ENCODE results near the gene THRA. TPM values are rescaled to one million over a fixed set of nuclear protein-coding genes. Genes with fewer than 3 reads are reported as not detected.

THRA gene
- total and polyA plus RNA-seq, 2 of the 8 experiments (the other 6 are each of a cell fraction or from before 2014, with no cell fraction given), result 6.4 to 10.2 TPM

- no peak overlapping the region for H4K8ac ChIP-seq (ENCODE audit: extremely low read depth, insufficient read depth, low read length)
- no peak overlapping the region for H3K56ac ChIP-seq (replicated peaks; ENCODE audit: insufficient read length, low read depth, low read length)
- H2BK5ac ChIP-seq (ENCODE audit: low read depth, low read length), result no peak overlapping the region
- H4K20me1 ChIP-seq (replicated peaks in 1 of 2; ENCODE audit: control insufficient read depth in 1 of 2, insufficient read depth in 2 of 2, low read length in 2 of 2), result no peaks in the 10 kb centered on the region
- peaks cover 6% of the 10 kb centered on the region; the same call in 1 of the 2 replicates for H3K23me2 ChIP-seq (ENCODE audit: low read depth, low read length)
- FAIRE-seq, result no peak
- no peak overlapping the region for H4K91ac ChIP-seq (replicated peaks; ENCODE audit: insufficient read length, low read length)
- ChIA-PET CTCF (ENCODE audit: partially characterized antibody) (interaction anchor here (0.6 to 38.4 kb wide), 5 partner anchors 18 to 437 kb away, joined by 3 to 876 read pairs (median 26); no protein-coding TSS in a partner anchor), POLR2A (ENCODE audit: partially characterized antibody) (interaction anchor here (0.8 to 1.4 kb wide), 4 partner anchors 8 to 17 kb away, joined by 4 to 5 read pairs (median 4); no protein-coding TSS in a partner anchor)
- no peak overlapping the region for H3K18ac ChIP-seq (ENCODE audit: extremely low read depth, low read length)
- H3K27ac ChIP-seq (ENCODE audit: low read depth, low read length), result no peak overlapping the region
- no peaks in the 10 kb centered on the region for H3K9me3 ChIP-seq (ENCODE audit: insufficient read depth in 2 of 2, low read depth in 1 of 2, low read length in 1 of 2)
- no peaks in the 10 kb centered on the region for H3K79me2 ChIP-seq (ENCODE audit: control insufficient read depth in 1 of 2, insufficient read depth in 2 of 2, low read length in 2 of 2)
- H3K36me3 ChIP-seq (ENCODE audit: control insufficient read depth in 2 of 4, insufficient read depth in 4 of 4, low read length in 3 of 4), result no peaks in the 10 kb centered on the region
- peaks cover 10 to 24% (median 17%) of the 10 kb centered on the region in 4 experiments for H3K4me1 ChIP-seq (replicated peaks in 1 of 4; ENCODE audit: control insufficient read depth in 3 of 4, insufficient read depth in 4 of 4, low read length in 3 of 4)
- H3K4me2 ChIP-seq (ENCODE audit: insufficient read depth in 1 of 2, low read depth in 2 of 2, low read length in 2 of 2), result no peak overlapping the region
- H4K5ac ChIP-seq (ENCODE audit: insufficient read length, low read depth, low read length), result no peak overlapping the region
- H2AFZ ChIP-seq (ENCODE audit: low read length), result no peak overlapping the region
- H2AK5ac ChIP-seq (ENCODE audit: low read depth, low read length), result no peak overlapping the region
- no peak overlapping the region for H2BK12ac ChIP-seq (ENCODE audit: low read depth, low read length)
- WGBS, 2 experiments (ENCODE audit: extremely low coverage in 1 of 2, insufficient coverage in 1 of 2, insufficient read length in 1 of 2, insufficient replicate concordance in 2 of 2, low coverage in 1 of 2, low lambda C conversion rate in 2 of 2, missing lambda C conversion rate in 1 of 2), result 80% methylated on average over 1 of the region's 1 CpG; no CpG with 5 or more reads in 1 of the 2 experiments
- H3K14ac ChIP-seq (ENCODE audit: insufficient read length), result no peak overlapping the region
- H3K27me3 ChIP-seq (replicated peaks in 1 of 4; ENCODE audit: control insufficient read depth in 3 of 4, extremely low read depth in 1 of 4, insufficient read depth in 3 of 4, low read length in 3 of 4), result peaks cover 0 to 9% (median 3%) of the 10 kb centered on the region in 4 experiments; a peak in 5 of 7 replicates
- no peak overlapping the region for H2BK20ac ChIP-seq (ENCODE audit: low read length)
- no peak overlapping the region for H2BK15ac ChIP-seq (ENCODE audit: low read length)
- H2BK120ac ChIP-seq (replicated peaks; ENCODE audit: low read depth, low read length), result no peak overlapping the region
- no peak overlapping the region for H3K23ac ChIP-seq (ENCODE audit: insufficient read length)
- H3K79me1 ChIP-seq (ENCODE audit: low read depth, low read length), result no peaks in the 10 kb centered on the region
- H3K9ac ChIP-seq (replicated peaks in 1 of 4; ENCODE audit: extremely low read depth in 1 of 4, low read depth in 3 of 4, low read length in 3 of 4), result no peak overlapping the region
- H3K4ac ChIP-seq (replicated peaks; ENCODE audit: insufficient read length, low read depth, low read length), result no peak overlapping the region
- no peak for DNase-seq (ENCODE audit: low read depth in 1 of 2, low spot score in 2 of 2)
- H3K4me3 ChIP-seq (ENCODE audit: extremely low read depth in 1 of 4, insufficient read depth in 2 of 4, low read depth in 3 of 4, low read length in 4 of 4), result no peak overlapping the region
- TF ChIP-seq HDAC2 (IDR thresholded peaks at IDR 0.05; ENCODE audit: borderline replicate concordance in 1 of 2, low read depth in 2 of 2, low read length in 2 of 2) (no peak), KDM1A (IDR thresholded peaks at IDR 0.05; ENCODE audit: borderline replicate concordance, low read length) (no peak), RFX5 (IDR thresholded peaks at IDR 0.05; ENCODE audit: borderline replicate concordance, low read depth, low read length) (no peak)
- TF ChIP-seq, protein P1, sequence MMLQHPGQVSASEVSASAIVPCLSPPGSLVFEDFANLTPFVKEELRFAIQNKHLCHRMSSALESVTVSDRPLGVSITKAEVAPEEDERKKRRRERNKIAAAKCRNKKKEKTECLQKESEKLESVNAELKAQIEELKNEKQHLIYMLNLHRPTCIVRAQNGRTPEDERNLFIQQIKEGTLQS (IDR thresholded peaks at IDR 0.05; ENCODE audit: insufficient read depth, low read depth, low read length), result no peak
These were observed 3.9 kb upstream of the THRA start for GRCh38 chr17:40058865-40059264.

All from H1 (cell line).